Measurements from ENCODE around the gene ZNF580. TPM values are rescaled to one million over a fixed set of nuclear protein-coding genes. Genes with fewer than 3 reads are reported as not detected.

Gene ZNF580
- total and polyA plus RNA-seq, 2 of the 13 experiments (the other 11 are each of a cell fraction or from before 2014, with no cell fraction given) = 4.4 to 6.0 TPM

DNA sequence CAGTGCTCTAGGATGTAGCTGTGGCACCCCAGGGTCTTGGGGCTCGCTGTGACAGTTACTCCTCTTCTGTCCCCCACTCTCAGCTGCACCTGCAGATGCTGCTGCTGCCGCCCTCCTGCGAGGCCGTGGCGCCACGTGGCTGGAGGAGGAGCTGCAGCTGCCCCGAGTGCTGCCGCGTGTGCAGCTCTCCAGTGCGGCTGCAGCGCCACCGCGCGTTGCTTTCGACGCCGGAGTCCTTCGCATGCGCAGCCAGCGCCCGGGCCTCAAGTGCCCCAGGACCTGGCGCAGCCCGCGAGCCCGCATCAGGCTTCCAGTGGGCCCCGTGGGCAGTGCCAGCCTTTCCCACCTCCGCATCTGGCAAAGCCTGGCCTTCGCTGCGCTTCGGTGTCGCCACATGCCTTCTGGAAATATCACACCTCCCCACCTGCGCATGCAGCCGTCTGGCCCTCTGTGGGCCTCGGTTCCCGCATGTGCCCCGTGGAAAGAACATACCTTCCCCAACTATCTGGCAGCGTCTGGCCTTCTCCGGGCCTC, 692 bp upstream of the ZNF580 start (continued):
- TF ChIP-seq, protein P1, sequence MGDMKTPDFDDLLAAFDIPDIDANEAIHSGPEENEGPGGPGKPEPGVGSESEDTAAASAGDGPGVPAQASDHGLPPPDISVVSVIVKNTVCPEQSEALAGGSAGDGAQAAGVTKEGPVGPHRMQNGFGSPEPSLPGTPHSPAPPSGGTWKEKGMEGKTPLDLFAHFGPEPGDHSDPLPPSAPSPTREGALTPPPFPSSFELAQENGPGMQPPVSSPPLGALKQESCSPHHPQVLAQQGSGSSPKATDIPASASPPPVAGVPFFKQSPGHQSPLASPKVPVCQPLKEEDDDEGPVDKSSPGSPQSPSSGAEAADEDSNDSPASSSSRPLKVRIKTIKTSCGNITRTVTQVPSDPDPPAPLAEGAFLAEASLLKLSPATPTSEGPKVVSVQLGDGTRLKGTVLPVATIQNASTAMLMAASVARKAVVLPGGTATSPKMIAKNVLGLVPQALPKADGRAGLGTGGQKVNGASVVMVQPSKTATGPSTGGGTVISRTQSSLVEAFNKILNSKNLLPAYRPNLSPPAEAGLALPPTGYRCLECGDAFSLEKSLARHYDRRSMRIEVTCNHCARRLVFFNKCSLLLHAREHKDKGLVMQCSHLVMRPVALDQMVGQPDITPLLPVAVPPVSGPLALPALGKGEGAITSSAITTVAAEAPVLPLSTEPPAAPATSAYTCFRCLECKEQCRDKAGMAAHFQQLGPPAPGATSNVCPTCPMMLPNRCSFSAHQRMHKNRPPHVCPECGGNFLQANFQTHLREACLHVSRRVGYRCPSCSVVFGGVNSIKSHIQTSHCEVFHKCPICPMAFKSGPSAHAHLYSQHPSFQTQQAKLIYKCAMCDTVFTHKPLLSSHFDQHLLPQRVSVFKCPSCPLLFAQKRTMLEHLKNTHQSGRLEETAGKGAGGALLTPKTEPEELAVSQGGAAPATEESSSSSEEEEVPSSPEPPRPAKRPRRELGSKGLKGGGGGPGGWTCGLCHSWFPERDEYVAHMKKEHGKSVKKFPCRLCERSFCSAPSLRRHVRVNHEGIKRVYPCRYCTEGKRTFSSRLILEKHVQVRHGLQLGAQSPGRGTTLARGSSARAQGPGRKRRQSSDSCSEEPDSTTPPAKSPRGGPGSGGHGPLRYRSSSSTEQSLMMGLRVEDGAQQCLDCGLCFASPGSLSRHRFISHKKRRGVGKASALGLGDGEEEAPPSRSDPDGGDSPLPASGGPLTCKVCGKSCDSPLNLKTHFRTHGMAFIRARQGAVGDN (CRISPR knock-in tag; IDR thresholded peaks at IDR 0.05) = peak; percentile 83; the same call in 1 of the 2 replicates
- TF ChIP-seq, protein P2, sequence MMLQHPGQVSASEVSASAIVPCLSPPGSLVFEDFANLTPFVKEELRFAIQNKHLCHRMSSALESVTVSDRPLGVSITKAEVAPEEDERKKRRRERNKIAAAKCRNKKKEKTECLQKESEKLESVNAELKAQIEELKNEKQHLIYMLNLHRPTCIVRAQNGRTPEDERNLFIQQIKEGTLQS (CRISPR knock-in tag; IDR thresholded peaks at IDR 0.05) = no peak
- TF ChIP-seq, protein P3, sequence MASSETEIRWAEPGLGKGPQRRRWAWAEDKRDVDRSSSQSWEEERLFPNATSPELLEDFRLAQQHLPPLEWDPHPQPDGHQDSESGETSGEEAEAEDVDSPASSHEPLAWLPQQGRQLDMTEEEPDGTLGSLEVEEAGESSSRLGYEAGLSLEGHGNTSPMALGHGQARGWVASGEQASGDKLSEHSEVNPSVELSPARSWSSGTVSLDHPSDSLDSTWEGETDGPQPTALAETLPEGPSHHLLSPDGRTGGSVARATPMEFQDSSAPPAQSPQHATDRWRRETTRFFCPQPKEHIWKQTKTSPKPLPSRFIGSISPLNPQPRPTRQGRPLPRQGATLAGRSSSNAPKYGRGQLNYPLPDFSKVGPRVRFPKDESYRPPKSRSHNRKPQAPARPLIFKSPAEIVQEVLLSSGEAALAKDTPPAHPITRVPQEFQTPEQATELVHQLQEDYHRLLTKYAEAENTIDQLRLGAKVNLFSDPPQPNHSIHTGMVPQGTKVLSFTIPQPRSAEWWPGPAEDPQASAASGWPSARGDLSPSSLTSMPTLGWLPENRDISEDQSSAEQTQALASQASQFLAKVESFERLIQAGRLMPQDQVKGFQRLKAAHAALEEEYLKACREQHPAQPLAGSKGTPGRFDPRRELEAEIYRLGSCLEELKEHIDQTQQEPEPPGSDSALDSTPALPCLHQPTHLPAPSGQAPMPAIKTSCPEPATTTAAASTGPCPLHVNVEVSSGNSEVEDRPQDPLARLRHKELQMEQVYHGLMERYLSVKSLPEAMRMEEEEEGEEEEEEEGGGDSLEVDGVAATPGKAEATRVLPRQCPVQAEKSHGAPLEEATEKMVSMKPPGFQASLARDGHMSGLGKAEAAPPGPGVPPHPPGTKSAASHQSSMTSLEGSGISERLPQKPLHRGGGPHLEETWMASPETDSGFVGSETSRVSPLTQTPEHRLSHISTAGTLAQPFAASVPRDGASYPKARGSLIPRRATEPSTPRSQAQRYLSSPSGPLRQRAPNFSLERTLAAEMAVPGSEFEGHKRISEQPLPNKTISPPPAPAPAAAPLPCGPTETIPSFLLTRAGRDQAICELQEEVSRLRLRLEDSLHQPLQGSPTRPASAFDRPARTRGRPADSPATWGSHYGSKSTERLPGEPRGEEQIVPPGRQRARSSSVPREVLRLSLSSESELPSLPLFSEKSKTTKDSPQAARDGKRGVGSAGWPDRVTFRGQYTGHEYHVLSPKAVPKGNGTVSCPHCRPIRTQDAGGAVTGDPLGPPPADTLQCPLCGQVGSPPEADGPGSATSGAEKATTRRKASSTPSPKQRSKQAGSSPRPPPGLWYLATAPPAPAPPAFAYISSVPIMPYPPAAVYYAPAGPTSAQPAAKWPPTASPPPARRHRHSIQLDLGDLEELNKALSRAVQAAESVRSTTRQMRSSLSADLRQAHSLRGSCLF (CRISPR knock-in tag; IDR thresholded peaks at IDR 0.05; ENCODE audit: borderline replicate concordance) = no peak
- TF ChIP-seq, protein P4, sequence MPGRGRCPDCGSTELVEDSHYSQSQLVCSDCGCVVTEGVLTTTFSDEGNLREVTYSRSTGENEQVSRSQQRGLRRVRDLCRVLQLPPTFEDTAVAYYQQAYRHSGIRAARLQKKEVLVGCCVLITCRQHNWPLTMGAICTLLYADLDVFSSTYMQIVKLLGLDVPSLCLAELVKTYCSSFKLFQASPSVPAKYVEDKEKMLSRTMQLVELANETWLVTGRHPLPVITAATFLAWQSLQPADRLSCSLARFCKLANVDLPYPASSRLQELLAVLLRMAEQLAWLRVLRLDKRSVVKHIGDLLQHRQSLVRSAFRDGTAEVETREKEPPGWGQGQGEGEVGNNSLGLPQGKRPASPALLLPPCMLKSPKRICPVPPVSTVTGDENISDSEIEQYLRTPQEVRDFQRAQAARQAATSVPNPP (CRISPR knock-in tag; IDR thresholded peaks at IDR 0.05) = no peak
- TF ChIP-seq ZBTB38 (CRISPR knock-in tag; IDR thresholded peaks at IDR 0.05) (peak; percentile 95), PCBP2 (optimal IDR thresholded peaks at IDR 0.05; ENCODE audit: low read depth, low read length, poor library complexity, severe bottlenecking) (no peak), ZNF432 (CRISPR knock-in tag; IDR thresholded peaks at IDR 0.05; ENCODE audit: borderline replicate concordance) (0 out of 2 replicates have a peak, but pooled peaks have one; percentile 48), SOX6 (IDR thresholded peaks at IDR 0.05) (no peak), SOX6 (CRISPR knock-in tag; IDR thresholded peaks at IDR 0.05) (0 out of 2 replicates have a peak, but pooled peaks have one; percentile 19), MTA1 (CRISPR knock-in tag; IDR thresholded peaks at IDR 0.05; ENCODE audit: borderline replicate concordance) (no peak), ATRX (CRISPR knock-in tag; IDR thresholded peaks at IDR 0.05; ENCODE audit: borderline replicate concordance) (no peak), FOXO1 (CRISPR knock-in tag; IDR thresholded peaks at IDR 0.05) (no peak), ZNF749 (CRISPR knock-in tag; IDR thresholded peaks at IDR 0.05; ENCODE audit: borderline replicate concordance) (0 out of 2 replicates have a peak, but pooled peaks have one; percentile 63), ZNF33B (CRISPR knock-in tag; IDR thresholded peaks at IDR 0.05) (no peak)
- TF ChIP-seq, protein P5, sequence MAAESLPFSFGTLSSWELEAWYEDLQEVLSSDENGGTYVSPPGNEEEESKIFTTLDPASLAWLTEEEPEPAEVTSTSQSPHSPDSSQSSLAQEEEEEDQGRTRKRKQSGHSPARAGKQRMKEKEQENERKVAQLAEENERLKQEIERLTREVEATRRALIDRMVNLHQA (CRISPR knock-in tag; IDR thresholded peaks at IDR 0.05) = no peak
- TF ChIP-seq, protein P6, sequence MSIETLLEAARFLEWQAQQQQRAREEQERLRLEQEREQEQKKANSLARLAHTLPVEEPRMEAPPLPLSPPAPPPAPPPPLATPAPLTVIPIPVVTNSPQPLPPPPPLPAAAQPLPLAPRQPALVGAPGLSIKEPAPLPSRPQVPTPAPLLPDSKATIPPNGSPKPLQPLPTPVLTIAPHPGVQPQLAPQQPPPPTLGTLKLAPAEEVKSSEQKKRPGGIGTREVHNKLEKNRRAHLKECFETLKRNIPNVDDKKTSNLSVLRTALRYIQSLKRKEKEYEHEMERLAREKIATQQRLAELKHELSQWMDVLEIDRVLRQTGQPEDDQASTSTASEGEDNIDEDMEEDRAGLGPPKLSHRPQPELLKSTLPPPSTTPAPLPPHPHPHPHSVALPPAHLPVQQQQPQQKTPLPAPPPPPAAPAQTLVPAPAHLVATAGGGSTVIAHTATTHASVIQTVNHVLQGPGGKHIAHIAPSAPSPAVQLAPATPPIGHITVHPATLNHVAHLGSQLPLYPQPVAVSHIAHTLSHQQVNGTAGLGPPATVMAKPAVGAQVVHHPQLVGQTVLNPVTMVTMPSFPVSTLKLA (IDR thresholded peaks at IDR 0.05) = no peak
